Measurements from ENCODE around the gene OR6S1.
"Not testable (repeated sequence)": the region's sequence is repeated elsewhere in the genome, so short reads cannot be mapped to it uniquely, and the experiment has no call there.

OR6S1 gene

GRCh38 chr14:20601522-20601921, 40.0 kb downstream of the OR6S1 start:
- Histone ChIP-seq H3K27me3 (ENCODE audit: control insufficient read depth in 1 of 2, insufficient read depth in 2 of 2, low read length in 2 of 2) (no peaks in the 10 kb centered on the region), H3K4me1 (ENCODE audit: control insufficient read depth in 1 of 2, insufficient read depth in 2 of 2, low read length in 2 of 2) (peaks cover 3 to 4% of the 10 kb centered on the region in 2 donors), H3K27ac (ENCODE audit: low read depth, low read length) (no peak overlapping the region), H3K9me3 (ENCODE audit: control insufficient read depth in 1 of 2, low read length in 2 of 2) (no peaks in the 10 kb centered on the region), H3K9ac (ENCODE audit: low read depth in 1 of 2, low read length in 2 of 2) (no peak overlapping the region), H3K36me3 (ENCODE audit: control insufficient read depth in 1 of 2, insufficient read depth in 2 of 2, low read length in 2 of 2) (no peaks in the 10 kb centered on the region), H3K4me3 (ENCODE audit: low read depth in 1 of 2, low read length in 2 of 2) (no peak overlapping the region)

GRCh38 chr14:20597108-20597507, 44.4 kb downstream of the OR6S1 start:
- H3K4me3 ChIP-seq (ENCODE audit: low read depth in 1 of 2, low read length in 2 of 2): no peak overlapping the region
- no peaks in the 10 kb centered on the region for H3K9me3 ChIP-seq (ENCODE audit: control insufficient read depth in 1 of 2, low read length in 2 of 2)
- H3K36me3 ChIP-seq (ENCODE audit: control insufficient read depth in 1 of 2, insufficient read depth in 2 of 2, low read length in 2 of 2): no peaks in the 10 kb centered on the region
- H3K27me3 ChIP-seq (ENCODE audit: control insufficient read depth in 1 of 2, insufficient read depth in 2 of 2, low read length in 2 of 2): no peaks in the 10 kb centered on the region
- no peak overlapping the region for H3K9ac ChIP-seq (ENCODE audit: low read depth in 1 of 2, low read length in 2 of 2)
- no peaks in the 10 kb centered on the region for H3K4me1 ChIP-seq (ENCODE audit: control insufficient read depth in 1 of 2, insufficient read depth in 2 of 2, low read length in 2 of 2)
- no peak overlapping the region for H3K27ac ChIP-seq (ENCODE audit: low read depth, low read length)

GRCh38 chr14:20595726-20596125, 45.8 kb downstream of the OR6S1 start:
- not testable (repeated sequence) for H3K36me3 ChIP-seq (ENCODE audit: control insufficient read depth in 1 of 2, insufficient read depth in 2 of 2, low read length in 2 of 2); H3K4me1 ChIP-seq (ENCODE audit: control insufficient read depth in 1 of 2, insufficient read depth in 2 of 2, low read length in 2 of 2); H3K4me3 ChIP-seq (ENCODE audit: low read depth in 1 of 2, low read length in 2 of 2); H3K27me3 ChIP-seq (ENCODE audit: control insufficient read depth in 1 of 2, insufficient read depth in 2 of 2, low read length in 2 of 2); H3K9me3 ChIP-seq (ENCODE audit: control insufficient read depth in 1 of 2, low read length in 2 of 2); H3K27ac ChIP-seq (ENCODE audit: low read depth, low read length); H3K9ac ChIP-seq (ENCODE audit: low read depth in 1 of 2, low read length in 2 of 2)

- H3K4me1 ChIP-seq (ENCODE audit: control insufficient read depth in 1 of 2, insufficient read depth in 2 of 2, low read length in 2 of 2): no peaks in the 10 kb centered on the region
- H3K9me3 ChIP-seq (ENCODE audit: control insufficient read depth in 1 of 2, low read length in 2 of 2): no peaks in the 10 kb centered on the region
- H3K27me3 ChIP-seq (ENCODE audit: control insufficient read depth in 1 of 2, insufficient read depth in 2 of 2, low read length in 2 of 2): no peaks in the 10 kb centered on the region
- no peaks in the 10 kb centered on the region for H3K36me3 ChIP-seq (ENCODE audit: control insufficient read depth in 1 of 2, insufficient read depth in 2 of 2, low read length in 2 of 2)
- H3K27ac ChIP-seq (ENCODE audit: low read depth, low read length): no peak overlapping the region
- H3K9ac ChIP-seq (ENCODE audit: low read depth in 1 of 2, low read length in 2 of 2): no peak overlapping the region
- no peak overlapping the region for H3K4me3 ChIP-seq (ENCODE audit: low read depth in 1 of 2, low read length in 2 of 2)
Measured at GRCh38 chr14:20592574-20592973, 48.9 kb downstream of the OR6S1 start.

GRCh38 chr14:20591235-20591634, 50.3 kb downstream of the OR6S1 start, which contains the start of gene RNASE12:
RNASE12 (minus strand) TSS chr14:20591376; CDS start chr14:20590723, 653 bp downstream.
- Histone ChIP-seq H3K27me3 (ENCODE audit: control insufficient read depth in 1 of 2, insufficient read depth in 2 of 2, low read length in 2 of 2) (no peaks in the 10 kb centered on the region), H3K9me3 (ENCODE audit: control insufficient read depth in 1 of 2, low read length in 2 of 2) (no peaks in the 10 kb centered on the region), H3K9ac (ENCODE audit: low read depth in 1 of 2, low read length in 2 of 2) (no peak within 1 kb of the TSS), H3K4me3 (ENCODE audit: low read depth in 1 of 2, low read length in 2 of 2) (no peak within 1 kb of the TSS), H3K27ac (ENCODE audit: low read depth, low read length) (no peak within 1 kb of the TSS), H3K4me1 (ENCODE audit: control insufficient read depth in 1 of 2, insufficient read depth in 2 of 2, low read length in 2 of 2) (no peaks in the 10 kb centered on the region), H3K36me3 (ENCODE audit: control insufficient read depth in 1 of 2, insufficient read depth in 2 of 2, low read length in 2 of 2) (no peaks in the 10 kb centered on the region)

Data from duodenal mucosa (tissue), 2 donors.